ENCODE data around the gene FBXL20.
"Not testable (repeated sequence)": the region's sequence is repeated elsewhere in the genome, so short reads cannot be mapped to it uniquely, and the experiment has no call there.

FBXL20 gene

DNA sequence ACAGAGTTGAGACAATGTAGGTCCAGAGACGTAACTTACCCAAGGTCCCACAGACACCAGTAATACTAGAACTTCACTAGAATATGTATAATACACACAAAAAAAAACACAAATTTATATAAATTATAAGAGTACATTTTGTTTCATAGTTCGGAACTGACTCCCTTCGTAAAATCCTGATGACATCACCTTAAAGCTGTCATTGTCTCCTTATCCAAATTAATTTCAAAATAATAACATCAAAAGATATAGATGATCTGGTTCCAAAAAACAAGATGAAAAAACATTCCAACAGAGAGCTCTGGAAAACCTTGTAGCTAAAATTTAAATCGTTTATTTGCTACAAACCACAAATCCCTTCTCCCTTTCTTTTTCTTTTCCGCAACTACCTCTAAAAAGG lies 10.0 kb downstream of the FBXL20 start:
- DNase-seq, result no peak

DNA sequence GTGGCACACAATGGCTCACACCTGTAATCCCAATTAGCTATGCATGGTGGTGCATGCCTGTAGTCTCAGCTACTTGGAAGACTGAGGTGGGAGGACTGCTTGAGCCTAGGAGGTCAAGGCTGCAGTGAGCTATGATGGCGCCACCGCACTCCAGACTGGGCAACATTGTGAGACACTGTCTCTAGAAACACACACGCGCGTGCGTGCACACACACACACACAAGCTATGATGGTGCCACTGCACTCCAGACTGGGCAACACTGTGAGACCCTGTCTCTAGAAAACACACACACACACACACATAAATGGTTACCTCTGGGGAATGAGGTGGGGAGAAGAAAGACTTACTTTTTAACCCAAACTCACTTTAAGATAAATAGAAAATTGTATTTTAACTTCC lies 16.4 kb downstream of the FBXL20 start:
- no peak for DNase-seq

DNA sequence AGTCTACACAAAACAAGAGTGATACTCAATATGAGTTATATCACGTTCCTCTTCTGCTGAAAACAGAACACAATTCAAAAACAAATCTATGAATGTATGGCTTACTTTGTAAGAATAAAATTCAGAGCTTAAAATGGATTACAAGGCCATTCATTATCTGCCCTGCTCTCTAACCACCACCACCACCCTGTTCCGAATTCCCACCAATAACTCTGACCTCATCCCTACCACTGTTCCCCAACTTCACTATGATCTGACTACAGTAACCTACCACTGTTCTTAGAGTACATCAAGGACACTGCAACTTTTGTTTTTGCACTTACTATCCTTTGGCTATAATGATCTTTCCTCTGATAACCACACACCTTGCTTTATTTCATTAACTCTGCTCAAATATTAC lies 21.3 kb downstream of the FBXL20 start:
- no peak for DNase-seq

DNA sequence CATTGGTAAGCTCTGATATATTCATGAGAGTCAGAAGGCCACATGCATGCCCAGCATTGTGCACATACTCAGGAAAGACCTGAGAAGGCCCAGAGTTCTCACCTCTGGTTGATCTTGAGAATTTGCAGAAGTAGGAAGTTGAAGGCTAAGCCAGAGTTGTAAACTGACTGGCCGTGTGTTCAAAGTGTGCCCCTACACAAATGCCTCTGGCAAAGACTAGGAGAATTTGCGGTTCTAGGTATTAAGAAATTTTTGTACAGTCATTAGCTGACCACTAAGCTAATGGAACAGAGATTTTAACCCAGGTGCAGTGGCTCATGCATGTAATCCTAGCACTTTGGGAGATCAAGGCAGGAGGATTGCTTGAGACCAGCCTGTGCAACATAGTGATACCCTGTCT lies 25.0 kb downstream of the FBXL20 start:
- no peak for DNase-seq

DNA sequence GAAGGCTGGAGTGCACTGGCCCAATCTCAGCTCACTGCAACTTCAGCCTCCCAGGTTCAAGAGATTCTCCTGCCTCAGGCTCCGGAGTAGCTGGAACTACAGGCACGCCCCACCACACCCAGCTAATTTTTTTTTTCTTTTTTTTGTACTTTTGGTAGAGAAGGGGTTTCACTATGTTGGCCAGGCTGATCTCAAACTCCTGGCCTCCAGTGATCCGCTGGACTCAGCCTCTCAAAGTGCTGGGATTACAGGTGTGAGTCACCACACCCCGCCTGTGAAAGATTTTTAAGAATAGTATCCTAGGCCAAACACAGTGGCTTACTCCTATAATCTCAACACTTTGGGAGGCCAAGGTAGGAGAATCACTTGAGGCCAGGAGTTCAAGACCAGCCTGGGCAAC lies 33.6 kb downstream of the FBXL20 start:
- not testable (repeated sequence) for DNase-seq

DNA sequence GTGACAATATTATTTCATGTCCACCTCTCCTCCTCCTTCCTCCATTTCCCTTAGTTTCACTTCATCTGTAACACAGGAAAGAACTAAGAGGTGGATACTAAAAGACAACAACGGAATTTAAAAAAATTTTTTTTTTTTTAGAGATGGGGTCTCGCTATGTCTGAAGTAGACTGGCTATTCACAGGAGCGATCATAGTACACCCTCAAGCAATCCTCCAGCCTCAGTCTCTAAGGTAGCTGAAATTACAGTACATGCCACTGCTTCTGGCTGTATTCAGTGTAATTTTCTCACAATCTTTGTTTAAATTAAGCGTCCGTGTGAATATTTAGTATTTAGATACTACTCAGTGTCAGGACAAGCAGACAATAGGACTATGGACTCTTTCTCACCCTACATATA lies 35.6 kb downstream of the FBXL20 start:
- no peak for DNase-seq

DNA sequence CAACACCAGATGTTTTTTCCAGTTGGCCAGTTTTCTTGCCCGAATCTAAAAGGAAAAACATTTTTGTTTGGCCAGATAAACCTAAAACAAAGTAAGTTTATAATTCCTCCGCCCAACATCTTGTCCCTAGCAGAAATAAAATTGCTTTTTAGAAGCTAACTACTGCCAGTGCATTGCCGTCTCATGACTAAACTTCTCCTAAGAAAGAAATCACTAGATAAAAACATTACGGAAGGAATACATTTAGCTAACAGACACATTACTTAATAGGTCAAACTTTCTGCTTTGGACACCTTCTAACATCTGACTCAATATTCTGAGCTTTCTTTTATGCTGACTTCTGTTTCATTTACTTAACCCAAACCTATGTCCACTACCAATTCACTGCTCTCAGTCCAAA lies 36.2 kb downstream of the FBXL20 start:
- no peak for DNase-seq

DNA sequence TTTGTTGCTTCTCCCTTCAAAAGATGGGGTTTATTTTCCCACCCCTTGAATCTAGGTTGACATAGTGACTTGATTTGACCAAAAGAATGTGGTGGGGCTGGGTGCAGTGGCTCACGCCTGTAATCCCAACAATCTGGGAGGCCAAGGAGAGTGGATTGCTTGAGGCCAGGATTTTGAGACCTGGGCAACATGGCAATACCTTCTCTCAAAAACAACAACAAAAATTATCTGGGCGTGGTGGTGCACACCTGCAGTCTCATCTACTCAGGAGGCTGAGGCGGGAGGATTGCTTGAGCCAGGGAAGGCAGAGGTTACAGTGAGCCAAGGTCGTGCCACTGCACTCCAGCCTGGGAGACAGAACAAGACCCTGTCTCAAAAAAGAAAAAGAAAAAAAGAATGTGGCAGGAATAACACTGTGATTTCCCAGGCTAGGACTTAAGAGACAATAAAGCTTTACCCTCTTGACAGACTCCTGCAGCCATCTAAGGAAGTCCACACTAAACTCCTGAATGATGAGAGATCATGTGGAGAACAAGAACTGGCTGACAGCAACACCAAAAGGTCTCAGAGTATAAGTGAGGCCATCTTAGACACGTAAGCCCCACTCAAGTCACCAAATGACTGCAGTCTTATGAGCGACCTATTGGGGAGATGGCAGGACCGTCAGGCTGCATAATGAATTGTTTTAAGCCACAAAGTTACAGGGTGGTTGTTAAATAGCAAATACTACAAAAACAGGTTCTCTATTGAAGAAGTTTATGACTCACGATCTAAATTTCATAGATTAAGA lies 37.0 kb downstream of the FBXL20 start:
- no peak for DNase-seq

DNA sequence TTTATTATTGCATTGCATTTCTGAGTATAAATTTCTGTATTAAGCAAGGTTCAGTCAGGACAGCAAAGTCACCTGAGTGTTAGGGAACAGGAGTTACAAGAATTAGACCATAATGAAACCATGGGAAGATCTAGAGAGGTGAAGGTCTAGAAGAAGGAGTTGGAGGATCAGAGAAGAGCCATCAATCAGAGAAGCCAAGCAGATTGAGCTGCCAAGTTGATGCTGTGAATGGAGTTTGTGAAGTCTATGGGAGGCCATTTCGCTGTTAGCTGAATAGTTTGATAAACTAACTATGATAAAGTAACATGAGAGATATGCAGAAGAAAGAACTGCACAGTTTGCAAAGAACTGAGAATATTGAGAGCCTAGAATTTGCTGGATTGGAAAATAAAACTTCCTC lies 40.4 kb downstream of the FBXL20 start:
- no peak for DNase-seq

DNA sequence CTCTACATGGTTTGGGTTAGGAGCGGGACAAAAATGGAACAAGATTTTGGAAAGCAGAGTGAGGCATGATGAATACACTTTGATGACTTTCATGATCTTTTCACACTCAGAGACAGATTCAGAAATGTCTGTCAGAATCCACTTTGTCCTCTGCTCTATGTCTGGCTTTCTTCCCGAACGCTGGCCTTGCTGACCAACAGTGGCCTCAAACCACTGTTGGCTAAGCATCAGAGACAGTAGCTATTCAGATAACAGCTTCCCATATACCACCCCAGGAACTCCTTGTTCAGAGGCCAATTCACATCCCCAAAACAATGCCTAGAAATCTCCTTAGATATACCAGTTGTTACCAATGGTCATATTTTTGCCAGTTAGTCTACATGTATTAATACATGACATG lies 40.9 kb downstream of the FBXL20 start:
- DNase-seq, result no peak

DNA sequence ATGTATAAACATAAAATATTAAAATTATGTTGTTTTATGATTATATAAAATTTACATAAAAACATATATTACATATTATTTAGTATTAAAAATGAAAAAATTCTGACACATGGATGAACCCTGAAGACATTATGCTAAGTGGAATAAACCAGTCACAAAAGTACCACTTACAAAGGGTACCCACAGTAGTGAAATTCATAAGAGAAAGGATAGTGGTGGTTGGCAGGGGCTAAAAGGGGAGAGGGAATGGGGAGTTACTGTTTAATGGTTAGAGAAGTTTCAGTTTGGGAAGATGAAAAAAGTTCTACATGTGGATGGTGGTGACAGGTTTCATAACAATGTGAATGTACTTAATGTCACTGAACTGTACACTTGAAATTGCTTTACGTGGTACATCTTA lies 41.4 kb downstream of the FBXL20 start:
- DNase-seq, result no peak

DNA sequence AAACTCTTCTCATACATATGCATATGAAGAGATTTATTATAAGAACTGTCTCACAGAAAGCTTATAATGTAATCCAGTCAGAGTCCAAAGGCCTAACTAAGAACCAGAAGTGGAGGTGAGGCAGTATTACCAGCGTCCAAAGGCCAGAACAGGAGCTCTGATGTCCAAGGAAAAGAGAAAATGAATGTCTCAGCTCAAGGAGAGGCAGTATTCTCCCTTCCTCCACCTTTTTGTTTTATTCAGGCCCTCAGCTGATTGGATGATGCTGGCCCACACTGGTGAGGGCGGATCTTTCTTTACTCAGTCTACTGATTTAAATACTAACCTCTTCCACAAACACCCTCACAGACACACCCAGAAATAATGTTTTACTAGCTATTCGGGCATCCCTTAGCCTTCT lies 43.4 kb downstream of the FBXL20 start:
- no peak for DNase-seq

DNA sequence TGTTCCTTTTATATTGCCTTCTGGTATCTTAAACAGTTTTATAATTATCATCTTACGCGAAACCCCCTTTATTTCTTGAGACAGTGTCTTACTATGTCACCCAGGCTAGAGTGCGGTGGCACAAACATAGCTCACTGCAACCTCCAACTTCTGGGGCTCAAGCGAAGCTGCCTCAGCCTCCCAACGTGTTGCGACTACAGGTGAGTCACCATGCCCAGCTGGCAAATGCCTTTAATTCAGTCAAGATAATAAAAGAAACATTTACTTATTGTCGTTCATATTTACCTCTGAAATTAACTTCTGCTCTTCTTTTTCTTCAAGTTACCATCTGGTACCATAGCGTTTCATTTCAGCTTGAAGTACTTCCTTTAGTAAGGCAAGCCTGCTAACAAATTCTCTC lies 43.9 kb downstream of the FBXL20 start:
- no peak for DNase-seq

DNA sequence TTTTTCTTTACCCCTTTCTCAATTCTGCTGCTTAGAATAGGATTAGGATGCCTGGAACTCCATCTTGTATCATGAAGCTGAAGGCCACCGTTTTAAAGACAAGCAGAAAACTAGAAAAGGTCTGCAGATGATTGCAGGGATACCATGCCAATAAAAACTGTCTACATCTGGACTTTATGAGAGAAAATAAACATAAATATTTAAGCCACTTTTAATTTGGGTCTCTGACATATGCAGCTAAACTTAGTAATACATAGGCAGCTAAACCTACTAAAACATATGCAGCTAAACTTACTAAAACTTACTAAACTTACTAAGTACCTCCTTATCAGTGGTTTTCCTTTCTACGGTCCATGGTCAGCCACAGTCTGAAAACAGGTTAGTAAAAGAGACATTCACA lies 48.4 kb downstream of the FBXL20 start:
- no peak for DNase-seq

DNA sequence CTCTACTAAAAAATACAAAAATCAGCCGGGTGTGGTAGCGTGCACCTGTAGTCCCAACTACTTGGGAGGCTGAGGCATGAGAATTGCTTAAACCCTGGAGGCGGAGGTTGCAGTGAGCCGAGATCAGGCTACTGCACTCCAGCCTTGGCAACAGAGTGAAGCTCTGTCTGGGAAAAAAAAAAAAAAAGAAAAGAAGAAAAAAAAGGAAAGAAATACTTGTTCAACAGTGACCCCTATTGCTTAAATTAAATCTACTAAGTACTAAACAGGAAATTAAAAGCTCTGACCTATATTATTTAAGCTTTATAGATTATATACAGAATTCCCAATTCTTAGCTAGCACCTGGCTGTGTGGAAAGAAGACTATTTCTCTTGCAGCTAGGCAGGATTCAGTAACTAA lies 48.9 kb downstream of the FBXL20 start:
- DNase-seq, result no peak

DNA sequence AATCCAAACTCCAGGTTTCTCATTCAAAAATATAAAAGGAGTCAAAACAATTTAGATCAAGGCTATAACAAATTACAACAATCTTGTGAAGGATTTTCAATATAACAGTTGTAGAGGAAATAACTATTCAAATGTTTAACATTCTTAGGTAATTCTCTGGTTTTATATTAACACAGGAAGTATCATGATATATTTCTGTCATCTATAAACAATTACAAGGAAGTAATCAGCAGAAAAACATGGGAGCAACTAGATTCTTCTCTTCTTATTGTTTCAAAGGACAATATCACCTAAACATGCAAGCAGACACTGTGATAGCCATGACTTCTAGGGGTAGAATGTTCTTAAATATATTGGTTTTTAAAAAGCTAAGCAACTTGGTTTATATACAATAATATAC lies 49.9 kb downstream of the FBXL20 start:
- DNase-seq, result no peak

DNA sequence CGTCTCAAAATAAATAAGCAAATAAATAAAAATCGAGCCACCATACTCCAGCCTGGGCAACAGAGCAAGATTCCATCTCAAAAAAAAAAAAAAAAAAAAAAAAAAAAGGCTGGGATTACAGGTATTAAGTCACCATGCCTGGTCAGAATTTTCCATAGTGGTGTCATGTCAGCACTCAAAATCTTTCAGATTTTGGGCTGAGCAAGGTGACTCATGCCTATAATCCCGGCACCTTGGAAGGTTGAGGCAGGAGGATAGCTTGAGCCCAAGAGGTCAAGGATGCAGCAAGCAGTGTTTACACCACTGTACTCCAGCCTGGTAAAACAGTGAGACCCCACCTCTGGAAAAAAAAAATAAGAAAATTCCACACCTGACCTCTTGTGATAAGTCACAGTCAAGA lies 52.2 kb downstream of the FBXL20 start:
- DNase-seq, result no peak

DNA sequence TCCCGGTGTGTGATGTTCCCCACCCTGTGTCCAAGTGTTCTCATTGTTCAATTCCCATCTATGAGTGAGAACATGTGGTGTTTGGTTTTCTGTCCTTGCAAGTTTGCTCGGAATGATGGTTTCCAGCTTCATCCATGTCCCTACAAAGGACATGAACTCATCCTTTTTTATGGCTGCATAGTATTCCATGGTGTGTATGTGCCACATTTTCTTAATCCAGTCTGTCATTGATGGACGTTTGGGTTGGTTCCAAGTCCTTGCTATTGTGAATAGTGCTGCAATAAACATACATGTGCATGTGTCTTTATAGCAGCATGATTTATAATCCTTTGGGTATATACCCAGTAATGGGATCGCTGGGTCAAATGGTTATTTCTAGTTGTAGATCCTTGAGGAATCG lies 54.6 kb downstream of the FBXL20 start:
- not testable (repeated sequence) for DNase-seq

DNA sequence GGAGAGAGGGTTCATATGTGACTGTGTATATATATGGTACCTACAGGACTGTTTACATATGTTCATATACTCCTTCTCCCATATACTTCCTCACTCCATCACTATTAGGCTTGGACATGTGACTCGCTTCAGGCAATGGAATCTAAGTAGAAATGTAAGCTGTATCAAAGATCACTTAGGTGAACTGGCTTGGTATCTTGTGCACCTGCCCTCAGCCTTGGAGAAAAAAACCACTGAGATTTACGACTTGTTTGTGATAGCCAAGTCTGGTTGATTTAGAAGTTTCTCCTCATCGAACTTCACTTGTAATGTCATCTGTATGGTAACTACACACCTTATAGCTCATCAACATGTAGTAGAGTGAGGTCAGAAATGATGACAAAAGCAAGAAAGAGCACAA lies 59.9 kb downstream of the FBXL20 start:
- DNase-seq, result no peak

DNA sequence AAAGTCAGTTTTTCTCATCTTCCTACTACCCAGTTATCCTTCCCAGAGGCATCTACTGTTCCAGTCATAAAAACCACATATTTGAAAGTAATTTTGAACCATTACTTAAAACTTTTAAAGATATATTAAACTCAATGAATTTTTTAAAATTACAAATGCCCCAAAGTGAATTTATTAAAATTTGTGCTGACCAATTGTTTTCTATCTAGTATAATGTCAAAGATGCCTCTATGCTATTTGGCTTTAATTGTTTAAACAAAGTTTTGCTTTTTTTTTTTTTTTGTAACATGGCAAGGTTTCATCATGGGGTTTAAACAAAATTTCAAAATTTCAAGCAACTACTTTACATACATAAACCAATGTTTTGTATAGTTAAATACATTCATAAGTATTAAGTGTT lies 60.7 kb downstream of the FBXL20 start:
- no peak for DNase-seq

DNA sequence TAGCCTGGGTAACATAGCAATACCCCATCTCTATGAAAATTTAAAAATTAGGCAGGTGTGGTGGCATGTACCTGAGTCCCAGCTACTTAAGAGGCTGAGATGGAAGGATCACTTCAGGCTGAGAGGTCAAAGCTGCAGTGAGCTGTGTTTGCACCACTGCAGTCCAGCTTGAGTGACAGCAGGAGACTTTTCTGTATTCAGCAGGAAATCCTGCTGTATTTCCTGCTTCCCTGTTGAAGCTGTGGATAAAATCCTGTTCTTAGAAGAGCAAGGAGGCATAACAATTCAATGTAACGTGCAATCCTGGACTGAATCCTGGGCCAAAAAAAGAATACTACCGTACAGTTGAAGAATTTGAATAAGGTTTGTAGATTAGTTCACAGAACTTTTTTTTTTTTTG lies 62.2 kb downstream of the FBXL20 start:
- no peak for DNase-seq

DNA sequence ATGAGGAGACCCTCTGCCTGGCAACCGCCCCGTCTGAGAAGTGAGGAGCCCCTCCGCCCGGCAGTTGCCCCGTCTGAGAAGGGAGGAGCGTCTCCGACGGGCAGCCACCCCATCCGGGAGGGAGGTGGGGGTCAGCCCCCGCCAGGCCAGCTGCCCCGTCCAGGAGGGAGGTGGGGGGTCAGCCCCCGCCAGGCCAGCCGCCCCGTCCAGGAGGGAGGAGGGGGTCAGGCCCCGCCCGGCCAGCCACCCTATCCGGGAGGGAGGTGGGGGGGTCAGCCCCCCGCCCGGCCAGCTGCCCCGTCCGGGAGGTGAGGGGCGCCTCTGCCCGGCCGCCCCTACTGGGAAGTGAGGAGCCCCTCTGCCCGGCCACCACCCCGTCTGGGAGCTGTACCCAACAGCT lies 63.8 kb downstream of the FBXL20 start:
- not testable (repeated sequence) for DNase-seq

DNA sequence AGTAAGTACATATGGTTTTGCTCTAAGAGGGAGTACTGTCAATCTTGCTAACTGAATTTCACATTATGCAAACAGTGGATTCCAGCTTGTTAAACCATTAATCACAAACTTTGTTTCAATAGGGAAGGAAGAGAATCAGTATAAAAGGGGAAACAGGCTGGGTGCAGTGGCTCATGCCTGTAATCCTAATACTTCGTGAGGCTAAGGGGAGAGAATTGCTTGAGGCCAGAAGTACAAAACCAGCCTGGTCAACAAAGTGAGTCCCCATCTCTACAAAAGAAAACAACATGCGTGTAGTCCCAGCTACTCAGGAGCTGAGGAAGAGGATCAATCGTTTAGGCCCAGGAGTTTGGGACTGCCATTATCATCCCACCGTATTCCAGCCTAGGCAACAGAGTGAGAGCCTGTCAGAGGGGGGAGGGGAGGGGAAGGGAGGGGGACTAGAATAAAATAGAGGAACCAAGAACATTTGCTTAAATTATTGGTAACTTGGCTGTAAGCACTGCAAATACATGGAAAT lies 65.7 kb downstream of the FBXL20 start:
- DNase-seq, result no peak

DNA sequence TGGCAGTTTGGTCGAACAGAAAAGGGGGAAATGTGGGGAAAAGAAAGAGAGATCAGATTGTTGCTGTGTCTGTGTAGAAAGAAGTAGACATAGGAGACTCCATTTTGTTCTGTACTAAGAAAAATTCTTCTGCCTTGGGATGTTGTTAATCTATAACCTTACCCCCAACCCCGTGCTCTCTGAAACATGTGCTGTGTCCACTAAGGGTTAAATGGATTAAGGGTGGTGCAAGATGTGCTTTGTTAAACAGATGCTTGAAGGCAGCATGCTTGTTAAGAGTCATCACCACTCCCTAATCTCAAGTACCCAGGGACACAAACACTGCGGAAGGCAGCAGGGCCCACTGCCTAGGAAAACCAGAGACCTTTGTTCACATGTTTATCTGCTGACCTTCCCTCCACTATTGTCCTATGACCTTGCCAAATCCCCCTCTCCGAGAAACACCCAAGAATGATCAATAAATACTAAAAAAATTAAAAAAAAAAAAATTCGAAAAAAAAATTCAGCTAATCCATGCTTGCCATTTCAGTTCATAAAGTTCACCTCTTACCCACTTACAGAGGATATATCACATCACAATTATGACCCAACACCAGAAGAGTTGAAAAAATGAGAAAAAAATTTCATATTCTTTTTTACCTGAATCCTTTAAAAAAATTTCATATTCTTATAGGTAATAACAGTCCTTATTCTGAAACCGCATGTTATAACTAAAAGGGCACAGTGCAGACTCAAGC lies 67.2 kb downstream of the FBXL20 start:
- DNase-seq, result not testable (repeated sequence)

All from right kidney (tissue), 1 donor.